Measurements from ENCODE around the gene ZNF831.

Gene ZNF831

DNA sequence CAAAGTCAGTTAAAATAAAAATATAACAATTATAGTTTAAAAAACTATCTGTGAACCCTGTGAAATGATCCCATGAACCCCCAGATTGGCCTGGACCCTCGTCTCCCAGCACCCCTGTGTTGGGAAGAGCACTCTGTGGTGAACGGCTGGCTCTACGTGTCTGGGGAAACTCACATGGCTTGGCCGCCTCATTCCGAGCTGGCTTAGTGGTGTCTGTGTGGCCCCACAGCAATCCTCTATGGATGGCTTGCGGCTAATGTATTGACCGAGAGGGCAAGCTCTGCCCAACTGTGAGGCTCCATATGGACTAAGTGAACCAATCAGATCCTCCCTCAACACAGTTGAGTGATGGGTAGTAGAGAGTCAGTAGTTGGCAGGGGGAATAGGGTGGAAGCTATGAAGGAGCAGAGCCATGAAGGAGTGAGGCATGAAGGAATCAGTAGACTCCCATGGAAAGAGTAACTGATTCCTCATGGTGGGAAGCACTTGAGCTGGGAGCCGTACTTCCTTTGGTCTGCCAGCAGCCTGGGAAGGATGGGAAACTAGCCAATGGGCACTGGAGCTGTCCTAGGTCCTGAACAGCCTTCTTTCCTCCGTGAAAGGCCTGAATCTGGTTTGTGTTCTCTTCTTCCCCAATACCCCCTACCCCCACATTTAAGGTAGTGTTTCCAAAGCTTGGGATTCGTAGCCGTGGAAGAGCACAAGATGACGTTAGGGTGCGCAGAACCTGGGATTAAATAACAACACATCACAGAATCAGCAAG, 21.6 kb upstream of the ZNF831 start:
- DNase-seq: no peak

DNA sequence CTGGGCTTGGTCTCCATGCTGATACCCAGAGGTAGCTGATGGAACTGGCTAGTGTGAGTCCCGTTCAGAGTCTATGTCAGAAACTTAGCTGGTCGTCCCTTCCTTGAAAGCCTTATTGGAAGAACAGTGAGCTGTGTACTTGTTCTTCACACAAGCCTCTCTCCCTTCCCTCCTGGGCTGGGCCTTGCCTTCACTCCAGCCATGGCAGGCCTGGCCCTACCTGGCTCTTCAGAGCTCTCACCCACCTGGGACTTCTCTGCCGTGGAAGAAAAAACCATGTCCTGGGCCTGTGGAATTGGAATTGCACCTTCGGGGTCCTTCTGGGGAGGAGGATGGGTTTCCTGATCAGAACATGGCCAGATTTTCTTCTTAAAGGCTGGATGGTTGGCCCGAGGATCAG, 20.3 kb upstream of the ZNF831 start:
- no peak for DNase-seq

DNA sequence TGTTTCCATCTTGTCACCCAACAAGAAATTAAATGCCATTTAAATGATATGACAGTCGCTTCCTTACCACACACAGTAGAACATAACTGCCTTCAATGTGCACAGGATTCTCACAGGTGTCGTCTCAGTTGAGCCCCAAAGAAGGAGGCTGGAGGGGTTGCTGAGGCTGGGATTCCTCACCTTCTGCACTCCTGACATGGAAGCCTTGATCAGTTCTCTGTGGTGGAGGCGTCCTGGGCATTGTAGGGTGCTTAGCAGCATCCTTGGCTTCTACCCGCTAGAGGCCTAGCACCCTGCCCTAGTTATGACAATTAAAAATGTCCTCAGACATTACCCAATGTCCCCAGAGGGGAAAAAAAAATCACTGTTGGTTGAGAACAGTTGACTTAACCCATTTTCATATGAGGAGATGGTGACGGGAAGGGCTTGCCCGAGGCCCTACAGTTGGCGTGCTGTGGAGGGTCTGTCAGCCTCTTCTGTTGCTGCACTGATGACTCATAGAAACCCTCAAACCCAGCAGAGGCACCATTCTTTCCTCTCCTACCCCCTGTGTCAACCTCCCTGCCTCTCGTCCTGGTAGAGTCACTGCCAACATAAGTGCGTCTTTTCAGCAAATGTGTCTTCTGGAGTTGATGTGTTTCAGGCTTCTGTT, 19.3 kb upstream of the ZNF831 start:
- no peak for DNase-seq

DNA sequence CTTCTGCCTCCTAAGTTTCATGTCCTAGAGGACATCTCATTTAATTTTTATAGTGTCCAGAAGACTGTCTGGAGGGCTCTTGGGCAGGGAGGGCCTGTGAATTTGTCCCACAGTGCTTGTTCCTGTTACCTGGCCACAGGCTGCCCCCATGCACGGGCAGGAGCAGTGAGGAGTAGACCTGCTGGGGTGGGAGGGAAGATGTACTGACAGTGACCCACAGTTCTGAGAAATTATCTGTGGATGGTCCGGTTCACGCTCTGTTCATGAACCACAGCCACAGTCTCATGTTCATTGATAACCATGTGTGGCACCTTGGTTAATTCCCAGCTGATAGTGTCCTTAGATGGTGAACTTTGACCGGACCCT, 18.8 kb upstream of the ZNF831 start:
- DNase-seq: no peak

DNA sequence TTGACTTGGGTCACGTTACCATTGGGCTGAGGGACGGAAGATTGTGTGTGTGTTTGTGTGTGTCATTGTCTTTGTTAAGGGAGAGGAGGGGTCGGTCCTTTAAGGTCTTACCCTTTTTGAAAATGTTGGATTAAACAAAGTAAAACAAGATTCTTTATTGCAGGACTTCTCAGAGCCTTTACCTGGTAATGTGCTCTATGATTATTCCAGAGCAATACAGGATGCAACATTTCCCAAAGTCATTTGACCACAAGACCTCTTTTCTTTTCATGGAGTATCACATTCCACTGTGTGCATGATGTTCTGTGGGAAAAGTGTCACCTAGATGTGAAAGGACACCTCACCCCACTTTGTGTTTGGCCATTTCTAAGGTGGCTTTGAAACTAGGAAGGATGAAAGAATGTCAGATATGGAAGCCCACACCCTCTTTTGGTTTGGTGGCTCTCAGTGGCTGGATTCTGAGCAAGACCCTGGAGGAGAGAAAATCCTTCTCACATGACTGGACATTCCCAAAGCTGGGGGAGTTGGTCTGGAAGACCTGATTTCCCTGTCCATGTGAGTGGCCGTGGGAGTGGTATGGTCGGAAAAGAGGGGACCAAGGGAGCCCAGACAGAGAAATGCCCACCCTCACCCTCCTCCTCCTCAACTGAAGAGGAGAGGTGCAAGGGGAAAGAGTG, 18.2 kb upstream of the ZNF831 start:
- no peak for DNase-seq

DNA sequence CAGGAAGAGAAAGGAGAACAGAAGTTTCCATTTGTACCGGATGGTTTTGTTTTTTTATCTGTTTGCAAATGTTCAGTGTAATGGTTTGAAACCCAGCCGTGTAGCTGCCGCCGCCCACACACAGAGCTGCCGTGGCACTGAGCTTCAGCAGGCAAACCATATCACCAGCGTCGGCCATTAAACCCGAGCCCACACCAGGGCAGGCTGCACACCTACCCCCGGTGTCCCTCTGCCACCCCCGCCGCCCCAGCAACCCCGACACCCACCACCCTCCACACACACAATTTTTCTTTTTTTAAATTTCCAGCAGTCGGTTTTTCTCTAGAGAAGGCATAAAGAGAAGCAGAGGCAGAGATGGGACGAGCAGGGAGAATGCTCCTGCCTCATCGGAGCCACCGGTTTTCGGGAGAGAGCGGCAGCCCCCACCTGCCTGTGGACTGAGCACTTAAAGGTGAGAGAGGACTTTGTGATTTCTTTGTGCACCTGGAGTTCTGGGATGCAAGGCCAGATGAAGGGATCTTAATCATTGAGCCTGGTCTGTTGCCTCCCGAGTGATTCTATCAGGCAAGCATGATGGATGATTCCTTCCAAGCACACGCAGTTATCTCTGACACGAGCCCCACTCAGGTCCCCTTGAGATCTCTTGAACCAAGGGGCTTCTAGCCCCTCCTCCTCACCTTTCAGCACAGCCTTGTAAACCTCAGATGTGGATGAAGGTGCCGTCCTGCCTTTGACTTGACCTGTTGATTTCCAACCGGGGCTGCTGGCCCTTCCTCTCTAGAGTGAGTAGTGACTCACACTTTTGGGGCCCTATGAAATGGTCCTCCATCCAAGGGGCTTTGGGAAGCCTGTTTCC, 17.5 kb upstream of the ZNF831 start:
- peak; percentile 44 for DNase-seq

DNA sequence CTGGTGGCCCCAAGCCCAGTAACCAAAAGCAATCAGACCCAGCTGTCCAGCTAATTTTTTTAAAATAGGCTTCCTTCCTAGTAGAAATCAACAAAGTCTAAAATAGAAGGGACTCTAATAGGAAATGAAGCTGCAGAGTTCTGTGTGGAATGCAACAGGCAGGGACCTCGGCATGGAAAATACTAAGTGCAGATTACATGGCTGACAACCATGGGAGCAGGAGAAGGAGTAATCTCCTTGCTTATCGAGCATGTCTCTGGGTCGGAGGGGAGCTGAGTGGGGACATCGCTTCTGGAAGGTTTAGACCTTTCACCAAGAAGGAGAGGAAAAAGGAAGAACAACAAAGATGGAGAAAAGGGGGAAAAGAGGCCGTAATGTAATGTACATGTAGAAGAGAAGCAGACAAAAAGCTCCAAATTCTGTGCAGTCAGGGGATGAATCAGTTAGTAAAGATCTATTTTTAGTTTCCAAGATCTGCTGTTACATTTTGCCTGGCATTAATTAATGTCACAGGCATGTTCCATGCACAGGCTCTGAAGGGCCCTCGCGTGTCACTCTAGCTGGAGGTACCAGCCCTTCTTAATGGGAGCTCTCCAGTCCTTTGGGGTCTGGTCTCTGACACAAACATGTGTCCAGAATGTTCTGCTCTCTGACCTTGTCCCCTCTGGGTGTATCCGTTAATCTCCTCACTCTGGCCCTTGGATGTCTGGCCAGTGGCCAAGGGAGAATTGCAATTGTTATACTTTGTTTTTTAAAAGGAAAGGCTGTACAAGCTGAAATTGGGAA, 16.6 kb upstream of the ZNF831 start:
- DNase-seq: no peak

DNA sequence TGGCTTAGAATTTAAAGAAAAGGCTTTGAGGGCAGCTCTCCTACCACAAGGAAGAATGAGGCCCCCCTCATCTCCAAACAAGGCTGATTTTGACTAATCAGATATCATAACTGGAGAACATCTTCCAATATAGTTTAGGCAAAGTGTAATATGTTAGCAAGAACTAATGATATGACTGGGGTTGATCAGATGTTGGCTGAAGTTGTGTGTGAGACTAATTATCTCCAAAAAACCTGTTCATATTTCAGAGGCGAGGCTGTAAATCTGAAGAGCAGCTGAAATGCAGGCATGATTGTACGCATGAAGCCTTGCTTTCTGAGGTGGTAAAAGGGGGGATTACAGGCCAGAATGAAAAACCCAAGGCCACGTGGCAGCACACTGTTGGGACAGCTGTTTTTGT, 16.0 kb upstream of the ZNF831 start:
- no peak for DNase-seq

DNA sequence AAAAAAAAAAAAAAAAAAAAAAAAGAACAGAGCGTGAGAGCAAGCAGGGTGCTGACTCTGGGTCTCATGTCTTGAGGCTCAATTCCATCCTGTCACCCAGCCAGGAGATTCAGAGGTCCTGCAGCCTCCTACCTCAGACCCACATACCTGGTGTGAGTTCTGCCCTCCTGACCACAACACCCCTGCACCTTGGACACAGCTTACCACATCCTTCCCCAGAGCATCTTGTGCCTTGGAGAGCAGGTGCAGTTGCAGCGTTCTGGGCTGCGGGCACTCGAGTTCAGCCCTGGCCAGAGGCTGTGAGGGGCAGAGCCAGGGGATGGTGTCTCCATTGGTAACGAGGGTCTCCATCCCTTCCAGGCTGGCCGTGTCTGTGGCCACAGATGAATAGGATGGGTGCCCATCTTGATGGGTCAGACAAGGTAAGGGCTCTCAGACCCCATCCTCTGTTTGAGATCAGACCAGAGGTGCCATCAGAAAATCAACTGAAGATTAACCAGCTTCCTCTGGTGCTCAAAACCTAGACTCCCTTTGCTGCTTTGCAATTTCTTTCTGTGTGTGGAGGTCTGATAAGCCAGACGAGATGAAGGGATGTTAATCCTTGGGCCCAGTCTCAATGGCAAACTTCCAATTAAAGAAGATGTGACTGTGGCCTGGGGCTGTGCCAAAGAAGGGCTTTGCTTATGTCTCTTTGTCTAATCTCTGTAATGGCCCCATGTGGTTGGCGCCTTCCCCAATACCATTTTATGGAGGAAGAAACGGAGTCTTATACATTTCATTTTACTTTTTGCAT, 14.7 kb upstream of the ZNF831 start:
- no peak for DNase-seq

DNA sequence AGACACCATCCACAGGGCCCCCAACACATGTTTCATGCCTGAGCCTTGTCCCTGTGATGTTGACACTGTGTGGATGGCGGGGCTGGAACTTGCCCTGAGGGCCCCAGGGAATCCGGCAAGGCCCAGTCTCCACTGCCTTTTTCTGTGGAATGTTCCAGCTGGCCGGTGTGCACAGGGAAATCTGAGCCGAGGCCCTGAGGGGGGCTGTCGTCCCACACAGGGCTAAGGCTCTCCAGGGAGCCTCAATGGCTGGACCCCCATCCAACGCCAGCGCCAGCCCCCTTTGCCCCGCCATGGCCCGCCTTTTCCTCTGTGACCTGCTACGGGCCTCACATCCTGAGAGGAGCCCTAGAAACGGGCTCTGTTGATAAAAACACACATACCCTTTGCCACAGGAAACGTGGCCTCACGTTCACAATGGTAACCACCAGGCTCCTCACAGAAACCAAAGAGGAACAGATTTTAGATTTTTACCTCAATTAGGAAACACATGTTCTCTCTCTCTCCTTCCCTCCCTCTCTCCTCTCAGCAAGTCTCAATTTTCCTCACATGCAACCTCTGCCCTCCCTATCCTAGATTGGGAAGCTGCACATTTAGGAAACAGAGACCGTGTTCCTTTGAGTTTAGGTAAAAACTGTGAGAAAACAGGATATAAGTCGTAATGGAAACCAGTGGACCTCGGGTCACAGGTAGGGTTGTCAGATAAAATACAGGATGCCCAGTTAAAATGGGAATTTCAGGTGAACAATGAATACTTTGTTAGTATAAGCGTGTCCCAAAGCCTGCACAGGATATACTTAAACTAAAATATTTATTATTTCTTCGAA, 13.7 kb upstream of the ZNF831 start:
- DNase-seq: peak; percentile 58

DNA sequence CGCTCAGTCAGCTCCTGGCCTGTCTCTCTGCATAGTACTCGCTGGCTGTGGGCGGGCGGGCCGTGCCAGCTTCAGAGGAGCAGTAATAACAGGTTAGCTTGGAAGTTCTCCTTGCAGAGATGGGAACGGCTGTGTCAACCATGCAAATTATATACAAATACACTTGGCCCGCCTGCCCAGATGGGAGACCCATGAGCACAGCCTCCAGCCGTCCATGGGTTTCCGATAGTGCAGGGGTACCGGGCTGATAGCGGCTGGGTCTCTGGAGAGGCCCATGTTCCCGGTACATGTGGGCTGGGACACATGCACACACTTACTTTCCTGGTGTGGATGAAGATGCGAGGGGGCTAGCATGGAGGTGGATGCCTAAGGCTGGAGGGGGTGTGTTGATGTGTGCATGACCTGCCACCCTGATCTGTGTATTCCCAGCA, 12.8 kb upstream of the ZNF831 start:
- DNase-seq: no peak

DNA sequence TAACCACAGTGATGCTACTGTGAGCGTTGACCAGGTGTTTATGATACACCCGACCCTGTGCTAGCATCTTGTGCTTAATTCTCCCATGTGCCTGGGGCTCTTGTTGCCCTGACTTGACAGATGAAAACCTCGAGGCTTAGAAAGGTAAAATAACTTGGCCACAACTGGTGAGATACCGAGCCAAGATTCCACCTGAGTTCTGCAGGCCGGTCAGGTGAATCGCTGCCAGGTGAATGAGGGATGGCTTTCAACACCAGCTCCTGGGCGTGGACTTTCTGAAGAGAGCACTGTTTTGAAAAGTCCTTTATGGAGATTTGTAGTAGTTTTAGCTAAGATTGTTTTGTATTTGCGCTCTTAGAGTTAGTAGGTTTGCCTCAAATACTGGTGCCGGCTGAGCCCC, 12.2 kb upstream of the ZNF831 start:
- no peak for DNase-seq

DNA sequence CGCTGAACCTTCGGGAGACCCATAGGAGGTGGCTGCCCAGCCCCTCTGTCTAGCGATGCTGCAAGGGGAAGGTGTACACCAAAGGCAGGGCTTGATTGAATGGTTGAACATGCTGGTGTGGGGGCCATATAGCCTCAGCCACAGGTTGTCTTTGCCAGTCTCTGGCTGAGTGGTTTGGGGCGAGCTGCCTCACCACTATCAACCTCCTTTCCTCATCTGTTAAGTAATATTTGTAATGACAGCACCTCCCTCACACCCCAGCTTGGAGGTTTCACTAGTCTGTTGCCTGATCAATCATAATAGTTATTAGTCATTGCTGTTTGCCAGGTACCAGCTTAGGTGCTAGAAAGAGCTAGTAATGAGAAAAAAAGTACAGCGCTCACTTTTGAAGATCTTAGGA, 11.8 kb upstream of the ZNF831 start:
- no peak for DNase-seq

DNA sequence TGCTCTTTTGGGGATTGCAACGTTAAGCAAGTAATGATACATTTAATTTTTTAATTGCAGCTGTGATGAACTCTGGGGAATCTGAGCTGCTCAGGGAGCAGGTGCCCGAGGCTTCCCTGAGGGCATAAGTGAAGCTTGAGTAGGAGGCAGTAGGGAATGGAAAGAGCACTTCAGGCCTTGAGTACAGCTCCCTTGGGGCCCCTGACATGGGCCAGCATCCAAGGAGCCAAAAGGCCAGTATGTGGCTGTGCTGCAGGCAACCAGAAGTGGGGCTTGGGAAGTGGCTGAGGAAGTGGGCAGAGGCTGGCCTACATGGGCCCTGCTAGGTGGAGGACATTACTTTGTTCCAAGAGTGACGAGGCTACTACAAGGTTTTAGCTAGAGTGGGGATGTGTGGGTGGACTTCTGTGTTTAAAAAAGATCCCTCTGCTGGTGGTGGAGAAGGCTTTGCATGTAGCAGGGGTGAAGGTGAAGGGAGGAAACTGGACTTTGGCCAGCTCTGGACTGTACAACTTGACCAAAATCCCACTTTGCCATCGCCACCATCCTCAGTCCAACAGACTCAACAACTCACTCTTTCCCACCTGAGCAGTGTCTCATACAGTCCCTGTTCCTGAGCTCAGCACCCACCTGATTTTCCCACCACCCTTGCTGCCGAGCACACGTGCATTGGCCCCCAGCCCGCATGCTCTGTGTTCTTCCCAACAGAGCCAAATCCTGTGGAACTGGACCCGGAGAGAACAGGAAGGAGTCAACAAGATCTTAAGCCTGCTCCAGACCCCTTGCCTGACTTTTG, 10.9 kb upstream of the ZNF831 start:
- no peak for DNase-seq

DNA sequence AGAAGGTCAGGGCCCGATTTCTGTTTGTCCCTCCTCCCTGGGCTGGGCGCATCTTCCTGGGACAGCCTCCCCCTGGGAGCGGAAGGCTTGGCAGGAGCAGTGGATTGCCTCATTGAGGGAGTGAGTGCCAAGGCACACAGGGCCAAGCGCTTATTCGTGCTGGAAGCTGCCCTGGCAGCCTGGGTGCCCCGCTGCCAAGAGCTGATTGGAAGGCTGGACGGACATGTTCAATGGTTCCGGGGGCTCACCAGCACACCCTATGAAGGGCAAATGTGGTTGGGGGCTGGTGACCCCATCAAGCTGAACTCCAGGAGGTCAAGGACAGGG, 10.3 kb upstream of the ZNF831 start:
- no peak for DNase-seq

DNA sequence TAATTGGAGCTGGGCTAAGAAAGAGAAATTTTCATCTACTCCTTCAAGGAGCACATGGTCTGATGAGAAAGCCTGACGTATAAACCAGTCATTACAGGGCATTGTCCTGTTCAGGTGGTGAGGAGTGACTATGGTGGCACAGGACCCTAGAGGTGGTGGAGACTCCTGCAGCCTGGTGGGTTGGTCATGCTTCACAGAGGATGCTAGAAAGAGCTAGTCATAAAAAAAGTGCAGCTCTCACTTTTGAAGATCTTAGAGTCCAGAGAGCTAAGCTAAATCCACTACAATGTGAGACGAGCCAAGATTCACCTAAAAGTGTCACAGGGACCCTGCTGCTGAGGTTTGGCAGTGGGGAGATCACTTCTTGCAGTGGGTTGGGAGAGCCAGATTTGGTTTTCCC, 9.8 kb upstream of the ZNF831 start:
- no peak for DNase-seq

DNA sequence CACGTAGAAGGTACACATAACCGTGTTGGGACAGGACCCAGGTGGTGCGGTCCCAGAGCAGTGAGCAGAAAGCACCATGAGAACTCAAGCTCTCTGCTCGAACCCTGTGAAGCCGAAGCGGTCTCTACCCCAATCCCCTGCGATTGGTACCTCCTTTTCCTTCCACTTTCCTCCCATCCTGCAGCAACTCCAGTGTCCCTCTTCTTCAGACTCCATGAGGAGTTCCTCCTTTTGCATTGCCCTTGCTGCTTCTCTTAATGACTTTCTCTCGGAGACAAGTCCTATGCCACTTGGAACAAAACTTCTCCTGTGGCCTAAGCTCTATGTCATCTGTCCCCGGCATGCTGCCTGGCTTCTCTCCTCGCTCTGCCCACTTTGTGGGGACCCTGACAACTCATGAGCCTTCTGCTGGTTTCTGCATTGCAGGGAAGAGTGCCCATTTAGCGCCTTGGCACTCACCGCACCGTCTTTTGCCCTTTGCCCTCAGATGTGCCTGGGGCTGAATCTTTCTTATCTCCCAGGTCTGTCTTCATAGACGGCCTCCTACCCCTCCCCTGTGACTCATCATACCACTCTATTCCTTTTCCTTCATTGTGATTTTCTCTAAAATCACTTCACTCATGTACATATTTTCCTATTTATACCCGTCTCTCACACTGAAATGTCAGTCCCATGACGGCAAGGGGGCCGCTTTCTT, 9.2 kb upstream of the ZNF831 start:
- no peak for DNase-seq

DNA sequence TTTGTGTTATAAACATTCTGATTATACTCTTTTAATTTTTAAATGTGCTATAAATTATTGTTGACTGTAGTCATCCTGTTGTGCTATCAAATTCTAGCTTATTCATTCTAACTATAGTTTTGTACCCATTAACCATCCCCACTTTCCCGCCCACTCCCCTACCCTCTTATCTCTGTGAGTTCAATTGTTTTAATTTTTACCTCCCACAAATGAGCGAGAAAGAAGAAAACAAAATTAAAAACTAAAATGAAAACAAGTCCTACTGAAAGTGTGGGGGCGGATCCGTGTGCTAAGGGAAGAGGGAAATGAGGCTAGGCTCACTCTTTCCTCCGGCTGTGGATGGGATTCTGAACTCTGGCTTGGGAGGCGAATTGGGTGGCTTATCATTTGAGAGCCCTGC, 6.6 kb upstream of the ZNF831 start:
- no peak for DNase-seq

DNA sequence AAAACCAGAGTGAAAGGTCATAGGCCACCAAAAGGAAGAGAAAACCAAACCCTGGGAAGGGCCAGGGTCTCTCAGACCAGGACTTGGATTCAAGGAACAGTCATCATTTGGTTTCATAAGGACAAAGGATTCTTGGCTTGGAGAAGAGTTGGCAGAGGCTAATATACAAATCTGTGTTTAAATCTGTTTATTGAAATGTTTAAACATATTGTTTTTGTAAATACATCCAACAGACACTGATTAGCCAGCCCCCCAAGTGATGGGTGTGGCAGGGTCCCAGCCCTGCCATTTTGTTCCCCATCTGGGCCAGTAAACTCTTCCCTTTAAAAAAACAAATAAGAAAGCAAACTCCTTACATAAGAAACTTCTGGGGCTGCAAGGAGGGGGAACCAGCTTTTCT, 6.1 kb upstream of the ZNF831 start:
- no peak for DNase-seq
